Spinal cord (tissue), 10 donors: Measurements from ENCODE around the gene PTGER3. TPM values are rescaled to one million over a fixed set of nuclear protein-coding genes. Genes with fewer than 3 reads are reported as not detected.
A peak's percentile ranks its signal among the peaks of the same experiment; 100 is the strongest.

Experiments used
- DNase-seq, 6 donors: peaks; one replicate each; pipeline versions ENCODE4 v3.0.0 to v3.0.0-alpha.2; 2013 to 2015; ENCODE audit warnings: low spot score in 6 of 6, low read depth in 4 of 6
- H3K27ac ChIP-seq: one replicate; pipeline ENCODE4 v1.5.1; 2013; ENCODE audit warnings: low read depth, low read length, control low read depth
- H3K27me3 ChIP-seq: one replicate; pipeline ENCODE4 v1.6.1; 2013; ENCODE audit warnings: low read length; ENCODE audit not compliant: control insufficient read depth, insufficient read depth
- H3K36me3 ChIP-seq: one replicate; pipeline ENCODE4 v1.6.1; 2013; ENCODE audit warnings: low read length; ENCODE audit not compliant: control insufficient read depth, insufficient read depth
- H3K4me1 ChIP-seq: one replicate; pipeline ENCODE4 v1.6.1; 2013; ENCODE audit warnings: low read length; ENCODE audit not compliant: control insufficient read depth, insufficient read depth
- H3K4me3 ChIP-seq: one replicate; pipeline ENCODE4 v1.5.1; 2013; ENCODE audit warnings: low read depth, low read length, control low read depth
- H3K9me3 ChIP-seq: one replicate; pipeline ENCODE4 v1.6.1; 2013; ENCODE audit warnings: low read length; ENCODE audit not compliant: control insufficient read depth, insufficient read depth
- WGBS: methylation state at CpG from one replicate; pipeline ENCODE4 v1.1.5; 2013; ENCODE audit warnings: missing lambda C conversion rate; ENCODE audit not compliant: insufficient coverage; 5-methylcytosine and 5-hydroxymethylcytosine counted together
- long read RNA-seq, 4 donors: transcript quantifications; one replicate each; lab custom pipeline, GENCODE V29; 2026
- polyA plus RNA-seq, 2 donors: library from polyadenylated mRNA; unstranded; fragments of 120-200 nt; gene quantifications; one replicate each; pipeline ENCODE4 v1.2.1, GENCODE V29; 2013; ENCODE audit not compliant: insufficient read length in 2 of 2
- total RNA-seq, 2 donors: library from RNA; depleted of rRNA in 1 of 2; stranded (reverse); fragments of 120-200 nt in 1 of 2; fragments of >200 nt in 1 of 2; gene quantifications; one replicate each; pipeline versions ENCODE4 v1.2.3 to v1.2.4, GENCODE V29; 2013 to 2014
- donor health status: healthy.

The PTGER3 gene
- total RNA-seq (10 to 100 TPM in 1 of 2 donors, 1 to 10 TPM in 1; 7.0 to 54.3 TPM), polyA plus RNA-seq (10 to 100 TPM; 21.3 to 35.7 TPM)
- long read RNA-seq, donor 1, full-length matches to known transcripts: 11 of 11 reads
- long read RNA-seq, donor 1, partial matches to known transcripts: 0 of 11 reads
- long read RNA-seq, donor 1, other reads (novel, unspliced or antisense): 0 of 11 reads
- long read RNA-seq, donor 2, full-length matches to known transcripts: 2 of 2 reads
- long read RNA-seq, donor 2, partial matches to known transcripts: 0 of 2 reads
- long read RNA-seq, donor 2, other reads (novel, unspliced or antisense): 0 of 2 reads
- long read RNA-seq, donor 3, full-length matches to known transcripts: 9 of 9 reads
- long read RNA-seq, donor 3, partial matches to known transcripts: 0 of 9 reads
- long read RNA-seq, donor 3, other reads (novel, unspliced or antisense): 0 of 9 reads
- long read RNA-seq, donor 4: 0 reads

DNA sequence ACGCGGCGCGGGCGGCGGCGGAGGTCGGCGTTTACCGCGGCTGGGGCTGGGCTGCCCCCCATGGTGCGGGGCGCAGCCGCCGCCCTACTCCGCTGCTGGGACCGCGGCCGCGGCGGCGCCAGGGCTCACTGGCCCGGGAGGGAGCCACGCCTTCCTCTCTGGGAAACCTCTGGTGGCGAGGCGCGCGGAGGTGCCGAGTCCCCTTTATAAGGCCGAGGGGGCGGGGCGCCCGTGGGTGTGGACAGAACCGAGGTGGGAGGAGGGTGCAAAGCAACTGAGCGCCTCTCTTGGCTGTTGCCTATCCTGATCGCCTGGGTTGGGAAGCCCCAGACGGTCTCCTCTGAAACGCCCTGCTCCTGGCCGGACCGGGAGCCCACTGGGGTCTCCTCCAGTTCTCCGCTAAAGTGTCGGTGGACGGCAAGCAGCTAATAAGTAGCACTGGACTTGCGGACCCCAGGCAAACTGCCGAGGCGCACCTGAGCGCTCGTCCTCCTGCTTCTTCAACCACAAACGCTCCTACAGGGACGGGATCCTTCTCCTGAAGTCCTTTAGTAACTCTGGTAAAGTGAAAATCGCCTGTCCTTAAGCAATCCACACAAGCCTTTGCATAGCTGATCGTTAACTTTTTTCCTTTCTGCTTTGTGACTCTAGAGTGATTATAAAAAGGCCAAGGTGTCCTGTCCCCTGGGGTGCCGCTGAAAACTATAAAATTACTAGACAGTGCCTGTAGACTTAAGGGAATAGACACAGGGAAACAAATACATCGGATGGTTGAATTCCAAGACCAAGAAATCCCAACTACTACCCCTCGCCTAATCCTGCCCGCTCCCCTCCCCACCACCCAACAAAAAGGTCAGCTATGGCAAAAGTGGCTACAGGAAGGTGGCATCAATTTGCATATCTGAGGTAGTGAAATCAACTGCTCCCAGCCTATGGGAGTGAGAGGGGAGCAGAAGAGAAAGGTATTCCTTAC, at the start of gene PTGER3:
TSS of gene PTGER3 (minus strand) at position 182 of the 973 bp plus-strand sequence. CDS start 239 bp downstream, outside the sequence.
- Histone ChIP-seq H3K4me3 (peak within 1 kb of the TSS; percentile 45), H3K9me3 (no peaks in the 10 kb centered on the region), H3K36me3 (no peaks in the 10 kb centered on the region), H3K4me1 (peaks cover 17% of the 10 kb centered on the region), H3K27ac (no peak within 1 kb of the TSS), H3K27me3 (peaks cover 31% of the 10 kb centered on the region)
- under 1% methylated on average over 49 of the region's 56 CpGs for WGBS
- peak in 2 of 6 donors; percentile 49 to 73 for DNase-seq

DNA sequence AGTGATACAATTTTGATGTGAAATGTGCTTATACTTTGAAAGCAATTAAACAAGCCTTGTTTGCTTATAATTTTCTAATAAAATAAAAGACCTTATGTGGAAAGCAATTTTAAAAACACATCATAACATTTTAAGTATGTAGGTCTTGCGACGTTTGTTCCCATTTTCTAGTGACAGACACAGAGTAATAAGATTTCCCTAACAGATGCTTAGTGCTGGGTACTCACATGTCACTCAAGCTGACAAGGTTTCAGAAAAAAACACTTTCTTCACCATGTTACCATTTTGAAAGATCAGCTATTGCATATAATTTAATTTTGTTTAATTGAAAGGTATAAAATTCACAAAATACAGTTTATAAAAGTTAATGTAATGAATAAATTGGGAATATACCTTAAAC, 47.3 kb upstream of the PTGER3 start:
- DNase-seq: peak in 1 of 6 donors; percentile 6
- Histone ChIP-seq H3K4me1 (no peaks in the 10 kb centered on the region), H3K27me3 (no peaks in the 10 kb centered on the region), H3K4me3 (no peak overlapping the region), H3K9me3 (peaks cover 1% of the 10 kb centered on the region), H3K36me3 (no peaks in the 10 kb centered on the region), H3K27ac (no peak overlapping the region)
- no CpG with 5 or more reads among the region's 2 CpGs for WGBS

DNA sequence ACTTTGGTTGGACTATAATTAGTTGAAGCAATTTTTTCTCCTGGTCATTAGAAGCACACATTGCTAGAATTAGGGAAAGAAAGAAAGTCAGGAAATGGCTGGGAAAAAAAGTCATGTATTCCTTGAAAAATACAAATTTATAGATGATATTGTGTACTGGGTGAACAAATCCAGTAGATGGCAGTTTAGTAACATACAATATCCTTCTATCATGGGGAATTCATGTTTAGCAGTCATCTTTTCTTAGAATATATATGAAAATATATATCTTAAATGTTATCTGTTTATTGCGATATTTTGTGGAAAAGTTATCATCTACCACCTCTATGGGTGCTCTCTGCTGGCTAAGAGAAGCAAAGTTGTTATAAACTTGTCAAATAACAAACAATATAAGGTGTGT, 46.3 kb upstream of the PTGER3 start:
- H3K9me3 ChIP-seq: peaks cover 1% of the 10 kb centered on the region
- H3K27me3 ChIP-seq: no peaks in the 10 kb centered on the region
- no peaks in the 10 kb centered on the region for H3K36me3 ChIP-seq
- H3K4me3 ChIP-seq: no peak overlapping the region
- no peak overlapping the region for H3K27ac ChIP-seq
- H3K4me1 ChIP-seq: no peaks in the 10 kb centered on the region
- DNase-seq: peak in 3 of 6 donors; percentile 26 to 83 (median 61)
- WGBS: no CpG with 5 or more reads among the region's 1 CpG

DNA sequence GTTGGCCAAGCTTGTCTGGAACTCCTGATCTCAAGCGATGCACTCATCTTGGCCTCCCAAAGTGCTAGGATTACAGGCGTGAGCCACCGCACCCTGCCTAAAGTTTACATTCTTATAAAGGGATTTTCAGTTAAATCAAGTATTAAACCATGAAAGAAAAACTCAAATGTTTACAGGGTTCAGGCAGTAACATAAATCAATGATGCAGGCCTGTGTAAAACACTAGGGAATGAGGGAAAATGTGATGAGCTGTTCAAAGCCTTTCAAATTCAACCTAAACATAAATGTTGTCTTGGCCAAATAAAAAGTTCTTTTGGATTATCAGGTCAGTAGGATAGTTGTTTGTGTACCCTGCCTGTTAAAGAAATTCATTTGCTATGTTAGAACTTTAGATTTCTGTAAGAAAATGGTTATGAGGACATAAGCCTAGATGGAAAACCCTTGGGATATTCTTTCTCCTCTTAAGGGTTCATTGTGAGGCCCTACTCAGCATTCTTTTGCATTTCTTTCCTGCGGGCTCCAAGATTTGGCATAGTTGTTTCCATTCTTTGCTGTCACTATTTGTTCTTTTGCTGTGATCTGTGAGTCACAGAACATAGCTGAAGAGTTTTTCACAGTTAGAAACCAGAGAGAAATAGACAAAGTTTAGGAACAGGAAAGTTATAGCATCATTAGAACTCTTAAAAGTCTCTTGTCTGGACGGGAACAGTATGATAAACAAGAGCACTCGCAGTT, 42.1 kb upstream of the PTGER3 start:
- Histone ChIP-seq H3K9me3 (no peaks in the 10 kb centered on the region), H3K27ac (no peak overlapping the region), H3K4me3 (no peak overlapping the region), H3K27me3 (no peaks in the 10 kb centered on the region), H3K36me3 (no peaks in the 10 kb centered on the region), H3K4me1 (no peaks in the 10 kb centered on the region)
- no CpG with 5 or more reads among the region's 6 CpGs for WGBS
- DNase-seq: no peak

GRCh38 chr1:71088645-71089287, 41.1 kb upstream of the PTGER3 start:
- no peaks in the 10 kb centered on the region for H3K4me1 ChIP-seq
- H3K4me3 ChIP-seq: no peak overlapping the region
- H3K27ac ChIP-seq: no peak overlapping the region
- no peaks in the 10 kb centered on the region for H3K9me3 ChIP-seq
- H3K36me3 ChIP-seq: no peaks in the 10 kb centered on the region
- 90% methylated on average over 2 of the region's 5 CpGs for WGBS
- no peaks in the 10 kb centered on the region for H3K27me3 ChIP-seq
- no peak for DNase-seq

DNA sequence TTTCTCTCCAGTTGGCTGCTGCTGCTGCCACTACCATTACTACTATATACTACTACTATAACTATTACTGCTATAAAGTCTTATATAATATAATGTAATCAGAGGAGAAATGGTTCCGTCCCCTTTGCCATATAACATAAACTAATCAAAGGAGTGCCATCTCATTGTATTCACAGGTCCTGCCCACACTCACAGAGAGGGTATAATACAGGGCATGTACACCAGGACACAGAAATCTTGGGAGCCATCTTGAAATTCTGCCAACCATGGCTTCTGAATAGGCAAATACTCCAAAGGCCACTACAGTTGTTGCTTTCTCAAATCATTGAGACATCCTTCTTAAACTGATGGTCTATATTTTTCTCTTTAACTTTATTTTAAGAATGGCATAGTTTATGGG, 40.1 kb upstream of the PTGER3 start:
- H3K36me3 ChIP-seq: no peaks in the 10 kb centered on the region
- H3K27me3 ChIP-seq: no peaks in the 10 kb centered on the region
- no CpG with 5 or more reads among the region's 1 CpG for whole genome bisulfite sequencing
- no peak overlapping the region for H3K4me3 ChIP-seq
- H3K9me3 ChIP-seq: no peaks in the 10 kb centered on the region
- DNase-seq: no peak
- H3K4me1 ChIP-seq: no peaks in the 10 kb centered on the region
- H3K27ac ChIP-seq: no peak overlapping the region

DNA sequence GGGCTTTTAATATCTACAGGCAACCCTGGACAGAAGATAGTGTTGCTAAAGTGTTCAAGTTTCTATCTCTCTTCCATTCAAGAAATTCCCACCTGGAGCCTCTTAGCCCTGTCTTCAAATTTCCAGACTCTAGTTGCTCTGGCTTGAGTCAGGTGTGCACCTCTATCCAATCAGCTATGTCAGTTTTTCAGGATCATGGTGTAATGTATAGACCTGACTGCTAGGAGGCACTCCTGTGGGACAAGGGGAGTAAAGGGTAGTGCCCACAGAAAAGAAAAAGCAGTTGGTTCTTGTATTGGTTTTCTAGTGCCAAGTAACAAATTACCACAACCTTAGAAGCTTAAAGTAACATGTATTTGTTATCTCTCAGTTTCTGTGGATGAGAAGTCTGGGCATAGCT, 39.4 kb upstream of the PTGER3 start:
- Histone ChIP-seq H3K4me1 (no peaks in the 10 kb centered on the region), H3K27me3 (no peaks in the 10 kb centered on the region), H3K27ac (no peak overlapping the region), H3K9me3 (no peaks in the 10 kb centered on the region), H3K36me3 (no peaks in the 10 kb centered on the region), H3K4me3 (no peak overlapping the region)
- no peak for DNase-seq

GRCh38 chr1:71086331-71086730, 38.7 kb upstream of the PTGER3 start:
- WGBS: no CpG with 5 or more reads among the region's 1 CpG
- DNase-seq: no peak

DNA sequence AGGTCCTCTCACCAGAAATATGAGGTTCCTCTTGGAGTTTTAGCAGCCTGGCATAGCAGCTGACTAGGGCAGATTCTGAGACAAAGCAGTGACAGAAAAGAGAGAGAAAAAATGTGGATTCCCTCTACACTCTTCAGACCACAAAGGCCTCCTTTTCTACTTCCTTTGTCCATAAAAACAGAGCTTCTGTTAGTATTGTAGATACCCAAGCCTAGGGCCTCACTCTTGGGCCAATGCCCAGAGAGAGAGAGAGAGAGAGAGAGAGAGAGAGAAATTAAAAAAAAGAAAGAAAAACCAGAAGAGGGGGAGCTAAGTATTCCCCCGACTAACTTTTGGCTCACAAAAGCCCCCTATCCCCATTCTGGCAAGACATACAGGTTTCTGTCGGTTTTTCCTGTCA, 35.7 kb upstream of the PTGER3 start:
- H3K9me3 ChIP-seq: peaks cover 1% of the 10 kb centered on the region
- peaks cover 4% of the 10 kb centered on the region for H3K4me1 ChIP-seq
- peak in 1 of 6 donors; percentile 40 for DNase-seq
- no peak overlapping the region for H3K27ac ChIP-seq
- no peaks in the 10 kb centered on the region for H3K27me3 ChIP-seq
- no peaks in the 10 kb centered on the region for H3K36me3 ChIP-seq
- WGBS: no CpG with 5 or more reads among the region's 2 CpGs
- no peak overlapping the region for H3K4me3 ChIP-seq

More at GRCh38 chr1:71086331-71086730, 38.7 kb upstream of the PTGER3 start:
- Histone ChIP-seq H3K27me3 (no peaks in the 10 kb centered on the region), H3K36me3 (no peaks in the 10 kb centered on the region), H3K27ac (no peak overlapping the region), H3K4me3 (no peak overlapping the region), H3K4me1 (peaks cover 4% of the 10 kb centered on the region), H3K9me3 (peaks cover 1% of the 10 kb centered on the region)
